K562 (cell line): ENCODE measurements around the gene MYH7B. TPM values are rescaled to one million over a fixed set of nuclear protein-coding genes. Genes with fewer than 3 reads are reported as not detected.

Experiments used
- ATAC-seq: fragments of 200-7000 bp; cut with Tn5 transposase; 3 replicates; pipeline ENCODE4 v1.9.1; 2020; ENCODE audit warnings: moderate library complexity
- BruUV-seq: library from RNA; stranded (reverse); fragments of 400-500 nt; replicated peaks from 2 replicates; lab custom pipeline; 2021; lab: Mats Ljungman, UMichigan
- CTCF ChIA-PET: fragments of 300-600 bp; formaldehyde crosslinking; extraction: SDS; loops from one replicate; lab custom pipeline; 2021; ENCODE audit warnings: low intra/inter-chr PET ratio; lab: Yijun Ruan, JAX
- POLR2A ChIA-PET: fragments of 300-600, 350-650 bp; sonication (Branson Sonifier 250); formaldehyde crosslinking; extraction: SDS; loops from one replicate; lab custom pipeline; 2021; ENCODE audit warnings: antibody characterized with exemption, inconsistent platforms; lab: Yijun Ruan, JAX
- DNase-seq, 4 experiments: peaks; one replicate each; pipeline versions ENCODE4 v3.0.0 to v3.0.0-alpha.2; 2011 to 2018; ENCODE audit warnings: low spot score in 3 of 4, mixed read lengths in 3 of 4; ENCODE audit errors: extremely low read depth in 1 of 4
- FAIRE-seq: peaks from 2 replicates; lab custom pipeline; 2011; peaks lifted over from hg19 to GRCh38; lab: Jason Lieb, UNC
- H2AFZ ChIP-seq: 2 replicates; pipeline ENCODE4 v1.6.0; 2011; ENCODE audit warnings: low read depth, low read length, control low read depth, inconsistent platforms
- H3K27ac ChIP-seq: fragments of 200-600 bp; 3 replicates; pipeline ENCODE4 v1.8.0; 2011; ENCODE audit warnings: low read depth, mild to moderate bottlenecking, control low read depth, inconsistent platforms, low read length, moderate library complexity, mixed read lengths; ENCODE audit errors: extremely low read depth
- H3K27me3 ChIP-seq, 2 experiments: fragments of 300-600 bp in 1 of 2; 2 replicates in 1 of 2; 3 replicates in 1 of 2; pipeline versions ENCODE4 v1.6.0 to v1.8.0; 2011; ENCODE audit warnings: inconsistent platforms in 2 of 2, low read length in 2 of 2, mild to moderate bottlenecking in 1 of 2, mixed read lengths in 1 of 2, moderate library complexity in 1 of 2; ENCODE audit not compliant: control insufficient read depth in 2 of 2, insufficient read depth in 2 of 2
- H3K36me3 ChIP-seq: fragments of 300-600 bp; 3 replicates; pipeline ENCODE4 v1.8.0; 2011; ENCODE audit warnings: mild to moderate bottlenecking, low read length, inconsistent platforms; ENCODE audit not compliant: control insufficient read depth, insufficient read depth
- H3K4me1 ChIP-seq, 2 experiments: fragments of 200-600 bp in 1 of 2; replicated peaks in 1 of 2; 2 replicates in 1 of 2; 3 replicates in 1 of 2; pipeline versions ENCODE4 v1.5.1 to v1.8.0; 2011; ENCODE audit warnings: inconsistent platforms in 2 of 2, low read length in 2 of 2, mild to moderate bottlenecking in 1 of 2, mixed read lengths in 1 of 2, moderate library complexity in 1 of 2; ENCODE audit not compliant: control insufficient read depth in 2 of 2, insufficient read depth in 2 of 2
- H3K4me2 ChIP-seq: 2 replicates; pipeline ENCODE4 v1.6.1; 2011; ENCODE audit warnings: low read length, control low read depth, inconsistent platforms, mixed read lengths; ENCODE audit not compliant: insufficient read depth
- H3K4me3 ChIP-seq: fragments of 200-600 bp; sonication (generic), shearing (Covaris generic); 2 replicates; pipeline ENCODE4 v1.5.1; 2016; ENCODE audit warnings: control low read depth, inconsistent platforms
- H3K79me2 ChIP-seq: fragments of 200-600 bp; 3 replicates; pipeline ENCODE4 v1.8.0; 2011; ENCODE audit warnings: low read length, inconsistent platforms; ENCODE audit not compliant: control insufficient read depth, insufficient read depth
- H3K9ac ChIP-seq, 2 experiments: 2 replicates each; pipeline versions ENCODE4 v1.6.0 to v1.6.1; 2011; ENCODE audit warnings: low read depth in 2 of 2, low read length in 2 of 2, control low read depth in 1 of 2, inconsistent platforms in 1 of 2, mild to moderate bottlenecking in 1 of 2, mixed read lengths in 1 of 2; ENCODE audit not compliant: insufficient read depth in 1 of 2
- H3K9me1 ChIP-seq: one replicate; pipeline ENCODE4 v1.6.0; 2011; ENCODE audit warnings: inconsistent platforms, mild to moderate bottlenecking, low read length, moderate library complexity; ENCODE audit not compliant: control insufficient read depth, insufficient read depth
- H3K9me3 ChIP-seq: replicated peaks from 2 replicates; pipeline ENCODE4 v1.5.1; 2011; ENCODE audit warnings: low read depth, low read length, inconsistent platforms; ENCODE audit not compliant: control insufficient read depth, insufficient read depth
- H4K20me1 ChIP-seq: replicated peaks from 2 replicates; pipeline ENCODE4 v1.6.1; 2011; ENCODE audit warnings: low read length, inconsistent platforms, mixed read lengths; ENCODE audit not compliant: control insufficient read depth, insufficient read depth
- BRCA1 ChIP-seq, 2 experiments: fragments of 450-650 bp in 1 of 2; sonication (generic) in 1 of 2; formaldehyde crosslinking in 1 of 2; IDR thresholded peaks; 2 replicates each; pipeline versions ENCODE4 v1.5.0 to v1.6.1; 2017 to 2020; ENCODE audit warnings: mild to moderate bottlenecking in 1 of 2, missing genetic modification reagents in 1 of 2
- BRF2 ChIP-seq: IDR thresholded peaks from 3 replicates; pipeline ENCODE4 v1.6.1; 2011; ENCODE audit warnings: borderline replicate concordance, mild to moderate bottlenecking; ENCODE audit not compliant: insufficient read length, insufficient read depth
- ETV6 ChIP-seq, 3 experiments: fragments of 150-350 bp in 1 of 3; sonication (generic) in 1 of 3; formaldehyde crosslinking in 1 of 3; IDR thresholded peaks; 2 replicates each; pipeline versions ENCODE4 v1.6.1 to v1.8.0; 2014 to 2022; ENCODE audit warnings: borderline replicate concordance in 2 of 3, low read depth in 2 of 3, antibody characterized with exemption in 1 of 3, low read length in 1 of 3, mild to moderate bottlenecking in 1 of 3, missing genetic modification reagents in 1 of 3
- GATAD2A ChIP-seq: fragments of 450-650 bp; IDR thresholded peaks from 2 replicates; pipeline ENCODE4 v1.6.1; 2017
- MEIS2 ChIP-seq: fragments of 450-650 bp; IDR thresholded peaks from 2 replicates; pipeline ENCODE4 v1.6.1; 2014; ENCODE audit warnings: mild to moderate bottlenecking; ENCODE audit not compliant: partially characterized antibody
- NKRF ChIP-seq: fragments of 450-650 bp; IDR thresholded peaks from 2 replicates; pipeline ENCODE4 v1.6.1; 2016; ENCODE audit warnings: borderline replicate concordance
- NR2F6 ChIP-seq: fragments of 450-650 bp; formaldehyde crosslinking; IDR thresholded peaks from 2 replicates; pipeline ENCODE4 v1.4.0; 2020; ENCODE audit warnings: mild to moderate bottlenecking
- RBM34 ChIP-seq: fragments of 200-400 bp; formaldehyde crosslinking; IDR thresholded peaks from 2 replicates; pipeline ENCODE4 v1.6.1; 2018; ENCODE audit warnings: low read length, borderline replicate concordance; ENCODE audit not compliant: insufficient read depth
- SRF ChIP-seq, 2 experiments: fragments of 250-450, 450-650 bp in 1 of 2; sonication (Bioruptor Pico) in 1 of 2; sonication (generic) in 1 of 2; formaldehyde crosslinking; IDR thresholded peaks; 2 replicates each; pipeline versions ENCODE4 v1.5.0 to v1.5.1; 2020 to 2022; ENCODE audit warnings: mild to moderate bottlenecking in 1 of 2, missing genetic modification reagents in 1 of 2
- TAF15 ChIP-seq: fragments of 200-400 bp; formaldehyde crosslinking; IDR thresholded peaks from 2 replicates; pipeline ENCODE4 v1.6.1; 2017; ENCODE audit warnings: mild to moderate bottlenecking, low read depth, low read length, moderate library complexity
- TFAM ChIP-seq: fragments of 250-450 bp; sonication (Bioruptor Pico); conservative IDR thresholded peaks from 2 replicates; pipeline ENCODE4 v1.5.0; 2021; ENCODE audit warnings: mild to moderate bottlenecking, moderate library complexity
- ZBTB26 ChIP-seq: fragments of 450-650 bp; formaldehyde crosslinking; IDR thresholded peaks from 2 replicates; pipeline ENCODE4 v1.4.0; 2022; ENCODE audit warnings: missing genetic modification characterization
- ZBTB9 ChIP-seq: fragments of 450-650 bp; formaldehyde crosslinking; IDR thresholded peaks from 2 replicates; pipeline ENCODE4 v1.4.0; 2020; ENCODE audit warnings: mild to moderate bottlenecking, moderate library complexity
- ZNF511 ChIP-seq: sonication (generic); formaldehyde crosslinking; IDR thresholded peaks from 2 replicates; pipeline ENCODE4 v1.8.0; 2022; ENCODE audit warnings: mild to moderate bottlenecking, missing genetic modification reagents
- WGBS: fragments of 100-300 bp; shearing (Covaris generic); methylation state at CpG from one replicate; pipeline ENCODE4 v1.1.6; 2016; ENCODE audit warnings: low coverage, mixed read lengths; ENCODE audit not compliant: insufficient coverage; ENCODE audit errors: missing lambda C conversion rate; 5-methylcytosine and 5-hydroxymethylcytosine counted together
- in situ Hi-C: fragments of 300-500 bp; cut with MboI; formaldehyde crosslinking; loops from 4 replicates; pipeline ENCODE4 v1.15.0; 2018; ENCODE audit warnings: inconsistent platforms, mixed read lengths
- intact Hi-C: fragments of 100-400 bp; cut with micrococcal nuclease; formaldehyde crosslinking; loops from 2 replicates; pipeline ENCODE4 v1.14.2; 2022
- polyA plus RNA-seq, 8 experiments: library from polyadenylated mRNA; depleted of rRNA in 4 of 8; stranded (reverse) in 5 of 8; unstranded in 3 of 8; fragments of >200 nt; fragmentation: Nextera tagmentation in 2 of 8; fragmentation: Illumina TruSeq in 1 of 8; extraction: Ambion mirVana in 2 of 8; extraction: Trizol in 1 of 8; gene quantifications; 2 replicates each; pipeline versions ENCODE4 v1.2.1 to v1.2.3, GENCODE V29; 2011 to 2014; ENCODE audit warnings: inconsistent platforms in 1 of 8, missing spikeins in 1 of 8
- total RNA-seq, 7 experiments: library from RNA; depleted of rRNA in 6 of 7; stranded (reverse); fragments of >200 nt in 6 of 7; fragmentation: Illumina TruSeq in 2 of 7; extraction: Trizol in 2 of 7; gene quantifications; 2 replicates each; pipeline versions ENCODE4 v1.2.1 to v1.2.3, GENCODE V29; 2011 to 2021; ENCODE audit warnings: low replicate concordance in 1 of 7

Gene MYH7B
- total and polyA plus RNA-seq, 9 of the 15 experiments (the other 6 are each of a cell fraction or from before 2014, with no cell fraction given) = 0.07 to 0.34 (median 0.13) TPM; not detected in 3

- H3K4me2 ChIP-seq = peak overlapping the region; percentile 90
- H3K4me1 ChIP-seq = peaks cover 22 to 26% of the 10 kb centered on the region in 2 experiments; a peak in 4 of 5 replicates
- peak overlapping the region; percentile 98 for H2AFZ ChIP-seq
- intact Hi-C loops = no loop called here
- H3K9ac ChIP-seq = peak overlapping the region; percentile 86 to 98
- H3K36me3 ChIP-seq = peaks cover 21% of the 10 kb centered on the region
- H3K9me1 ChIP-seq = no peaks in the 10 kb centered on the region
- no peak for DNase-seq
- CTCF ChIA-PET = interaction anchor here (1.2 to 1.9 kb wide), 2 partner anchors 82 to 644 kb away, joined by 5 read pairs; no protein-coding TSS in a partner anchor
- no peaks in the 10 kb centered on the region for H3K27me3 ChIP-seq
- no peak for ATAC-seq
- TSS peak; percentile 79 for BruUV-seq
- H3K4me3 ChIP-seq = peak overlapping the region; percentile 55
- no peak for FAIRE-seq
- POLR2A ChIA-PET = interaction anchor here (0.5 to 2.8 kb wide), 10 partner anchors 10 to 195 kb away, joined by 3 to 12 read pairs (median 4); no protein-coding TSS in a partner anchor
- no peaks in the 10 kb centered on the region for H3K9me3 ChIP-seq
- H4K20me1 ChIP-seq = no peaks in the 10 kb centered on the region
- peak overlapping the region; percentile 89 for H3K27ac ChIP-seq
- WGBS = 18% methylated on average over 6 of the region's 6 CpGs
- in situ Hi-C loops = loop anchor here (5.0 kb wide), 1 partner anchor 84 kb away; the partner anchor contains the start of gene GGT7
- H3K79me2 ChIP-seq = peaks cover 23% of the 10 kb centered on the region
- TF ChIP-seq TFAM (no peak), ZNF511 (CRISPR knock-in tag) (no peak), ETV6 (IDR thresholded peaks at IDR 0.05; ENCODE audit: borderline replicate concordance in 1 of 2, low read depth in 2 of 2, low read length in 1 of 2) (no peak), ETV6 (CRISPR knock-in tag; IDR thresholded peaks at IDR 0.05; ENCODE audit: borderline replicate concordance) (no peak), BRF2 (no peak), GATAD2A (0 out of 2 replicates have a peak, but pooled peaks have one; percentile 3), NKRF (no peak), MEIS2 (no peak), ZBTB9 (CRISPR knock-in tag) (0 out of 2 replicates have a peak, but pooled peaks have one; percentile 45), SRF (CRISPR knock-in tag; IDR thresholded peaks at IDR 0.05) (no peak), NR2F6 (CRISPR knock-in tag) (no peak), BRCA1 (IDR thresholded peaks at IDR 0.05) (no peak), BRCA1 (CRISPR knock-in tag; IDR thresholded peaks at IDR 0.05) (no peak), TAF15 (no peak), RBM34 (no peak), ZBTB26 (CRISPR knock-in tag) (no peak)
These were observed 382 bp downstream of the MYH7B start for GRCh38 chr20:34956041-34956458.
